Left forelimb (tissue), 1 donor: ENCODE measurements around the gene ELOVL3.
"Not testable (repeated sequence)": the region's sequence is repeated elsewhere in the genome, so short reads cannot be mapped to it uniquely, and the experiment has no call there.

ENCODE experiments used
- DNase-seq: peaks from one replicate; pipeline ENCODE4 v3.0.0-alpha.2; 2018; ENCODE audit warnings: low spot score

ELOVL3 gene

GRCh38 chr10:102225646-102226541 lies at the start of gene ELOVL3:
ELOVL3 (plus strand) TSS chr10:102226299; CDS start chr10:102226549, 250 bp downstream.
- DNase-seq = peak; percentile 92

DNA sequence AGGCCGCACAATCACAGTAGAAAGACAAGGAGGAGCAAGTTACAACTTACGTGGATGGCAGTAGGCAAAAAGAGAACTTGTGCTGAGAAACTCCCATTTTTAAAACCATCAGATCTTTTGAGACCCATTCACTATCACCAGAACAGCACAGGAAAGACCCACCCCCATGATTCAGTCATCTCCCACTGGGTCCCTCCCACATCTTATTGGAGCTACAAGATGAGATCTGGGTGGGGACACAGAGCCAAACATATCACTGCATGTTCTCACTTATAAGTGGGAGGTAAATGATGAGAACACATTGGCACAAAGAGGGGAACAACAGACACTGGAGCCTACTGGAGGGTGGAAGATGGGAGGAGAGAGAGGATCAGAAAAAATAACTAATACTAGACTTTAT lies 41.5 kb upstream of the ELOVL3 start:
- no peak for DNase-seq

DNA sequence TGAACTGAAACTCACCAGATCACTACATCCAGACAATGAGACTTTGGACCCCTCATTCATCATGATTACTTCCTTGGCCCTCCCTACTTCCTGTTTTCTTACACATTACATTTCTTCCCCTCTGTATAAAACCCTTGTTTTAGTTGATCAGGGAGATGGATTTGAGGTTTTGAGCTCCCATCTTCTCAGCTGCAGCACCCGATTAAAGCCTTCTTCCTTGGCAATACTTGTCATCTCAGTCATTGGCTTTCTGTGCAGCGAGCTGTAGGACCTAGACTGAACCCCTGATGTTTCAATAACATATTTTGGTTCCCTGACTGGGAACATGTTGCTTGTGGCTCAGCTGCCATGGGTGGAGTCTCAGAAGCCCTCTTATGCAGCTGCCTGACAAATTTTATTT lies 40.8 kb upstream of the ELOVL3 start:
- DNase-seq = no peak

GRCh38 chr10:102185811-102186527 lies 40.1 kb upstream of the ELOVL3 start:
- DNase-seq = no peak

DNA sequence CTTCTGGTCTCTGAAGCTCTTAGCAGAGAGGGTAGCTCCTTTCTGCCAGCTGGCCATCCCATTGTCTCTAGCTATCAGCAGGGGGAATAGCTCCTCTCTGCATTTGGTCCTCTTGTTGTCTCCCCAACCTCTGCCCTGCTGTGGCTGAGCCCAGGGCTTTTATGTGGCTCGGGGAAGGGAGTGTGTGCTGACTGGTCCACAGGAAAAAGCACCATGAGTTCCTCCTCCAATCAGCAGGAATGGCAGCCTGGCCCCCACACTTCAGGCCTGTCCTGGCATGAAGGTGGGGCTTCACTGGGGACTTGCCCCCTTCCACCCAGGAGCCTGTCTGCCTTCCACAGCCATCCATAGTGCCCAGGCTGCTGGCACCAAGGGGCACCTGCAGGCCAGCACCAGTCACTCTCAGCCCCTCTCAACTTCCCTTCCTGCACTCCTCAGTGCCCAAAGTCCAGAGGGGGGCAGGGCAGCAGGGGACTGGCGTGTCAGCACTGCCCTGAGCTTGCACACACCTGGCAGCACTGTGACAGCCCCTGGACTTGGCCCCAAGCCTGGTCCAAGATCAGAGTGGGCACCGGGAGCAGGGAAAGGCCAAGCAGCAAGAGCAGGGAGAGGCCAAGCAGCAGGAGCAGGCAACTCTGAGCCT lies 37.7 kb upstream of the ELOVL3 start:
- DNase-seq = no peak

- not testable (repeated sequence) for DNase-seq
These were observed 36.9 kb upstream of the ELOVL3 start for GRCh38 chr10:102188941-102189898.

- no peak for DNase-seq
These were observed 34.1 kb upstream of the ELOVL3 start for GRCh38 chr10:102191956-102192355.

- DNase-seq = no peak
These were observed 30.7 kb upstream of the ELOVL3 start for GRCh38 chr10:102195296-102195870.

DNA sequence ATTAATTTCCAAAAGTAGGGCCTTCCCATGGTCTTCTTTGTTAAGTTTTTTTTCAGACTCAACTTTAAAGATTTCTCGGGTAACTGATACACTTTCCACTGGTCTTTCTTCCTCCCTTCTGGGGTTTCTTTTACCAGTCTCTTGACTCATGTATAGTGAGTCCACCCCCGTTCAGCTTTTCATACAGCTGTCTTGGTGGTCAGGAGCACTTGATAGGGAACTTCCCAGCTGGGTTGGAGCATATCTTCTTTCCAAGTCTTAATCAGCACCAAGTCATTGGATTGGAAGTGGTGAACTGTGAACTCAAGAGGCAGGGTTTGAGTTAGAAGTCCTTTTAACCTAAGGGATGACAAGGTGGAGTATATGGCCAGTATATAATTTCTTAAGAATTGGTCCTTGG lies 29.2 kb upstream of the ELOVL3 start:
- DNase-seq = no peak

DNA sequence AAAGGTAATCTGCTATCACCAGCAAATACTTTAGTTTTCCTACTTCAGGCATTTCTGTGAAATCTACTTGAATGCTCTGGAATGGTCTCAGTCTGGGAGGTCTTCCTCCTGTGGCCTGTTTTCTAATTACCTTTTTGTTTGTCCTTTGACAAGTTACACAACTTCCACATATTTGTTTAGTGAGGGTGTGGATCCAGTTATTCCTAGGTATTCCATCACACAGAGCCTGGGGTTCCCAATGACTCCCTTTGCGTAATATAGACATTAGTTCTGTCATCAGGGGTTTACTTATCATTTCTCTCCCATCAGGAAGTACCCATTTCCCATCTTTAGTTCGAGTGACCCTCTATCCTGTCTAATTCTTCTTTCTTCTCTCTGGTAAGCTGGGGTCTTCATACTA lies 28.1 kb upstream of the ELOVL3 start:
- DNase-seq = no peak

- no peak for DNase-seq
These were observed 25.1 kb upstream of the ELOVL3 start for GRCh38 chr10:102200751-102201640.

DNA sequence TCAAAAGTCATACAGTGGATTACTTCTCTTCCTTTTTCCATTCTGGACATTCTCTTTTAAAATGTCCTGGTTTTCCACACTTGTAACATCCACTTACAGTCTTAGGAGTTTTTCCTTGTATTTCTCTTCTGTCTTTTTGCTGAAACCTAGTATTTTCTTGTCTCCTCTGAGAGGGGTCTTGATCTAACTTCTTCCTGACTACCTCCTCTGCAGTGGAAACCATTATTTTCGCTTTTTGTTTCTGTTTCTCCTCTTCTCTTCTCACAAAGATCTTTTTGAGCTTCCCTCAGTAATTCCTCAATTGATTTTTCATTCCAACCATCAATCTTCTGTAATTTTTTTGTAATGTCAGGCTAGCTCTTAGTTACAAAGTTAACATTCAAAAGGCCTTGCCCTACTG lies 23.7 kb upstream of the ELOVL3 start:
- DNase-seq = no peak

DNA sequence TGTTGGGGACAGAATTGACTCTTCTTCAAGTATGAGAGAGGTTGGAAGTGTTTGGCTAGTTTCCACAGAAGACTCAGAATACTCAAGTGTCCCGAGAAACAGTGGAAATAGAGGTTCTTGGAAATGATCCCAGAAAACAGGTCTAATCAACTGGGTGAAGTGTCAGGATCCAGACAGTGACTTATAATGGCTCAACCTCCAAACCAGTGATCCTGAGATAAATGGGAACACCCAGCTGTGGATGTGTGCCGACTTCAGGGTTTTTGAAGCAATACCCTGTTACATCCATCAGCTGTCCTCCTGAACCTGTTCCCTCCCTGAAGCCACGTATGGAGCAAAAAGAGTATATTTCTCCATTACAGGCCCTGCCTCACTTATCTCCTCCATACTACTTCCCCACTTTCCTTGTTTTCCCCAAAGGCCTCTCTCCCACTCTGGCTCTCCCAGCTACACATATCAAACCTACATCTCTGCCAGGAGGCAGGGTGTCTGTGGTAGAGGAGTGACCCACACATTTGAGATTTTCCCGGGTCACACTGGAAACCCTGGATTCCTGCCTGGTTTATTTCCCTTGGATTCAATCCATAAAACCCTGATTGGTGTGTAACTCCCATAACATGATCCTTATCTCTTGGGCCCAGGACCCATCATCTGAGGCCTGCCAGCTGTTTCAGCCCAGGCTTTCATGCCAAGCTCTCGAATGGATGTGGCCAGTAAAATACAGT lies 17.6 kb upstream of the ELOVL3 start:
- DNase-seq = no peak

DNA sequence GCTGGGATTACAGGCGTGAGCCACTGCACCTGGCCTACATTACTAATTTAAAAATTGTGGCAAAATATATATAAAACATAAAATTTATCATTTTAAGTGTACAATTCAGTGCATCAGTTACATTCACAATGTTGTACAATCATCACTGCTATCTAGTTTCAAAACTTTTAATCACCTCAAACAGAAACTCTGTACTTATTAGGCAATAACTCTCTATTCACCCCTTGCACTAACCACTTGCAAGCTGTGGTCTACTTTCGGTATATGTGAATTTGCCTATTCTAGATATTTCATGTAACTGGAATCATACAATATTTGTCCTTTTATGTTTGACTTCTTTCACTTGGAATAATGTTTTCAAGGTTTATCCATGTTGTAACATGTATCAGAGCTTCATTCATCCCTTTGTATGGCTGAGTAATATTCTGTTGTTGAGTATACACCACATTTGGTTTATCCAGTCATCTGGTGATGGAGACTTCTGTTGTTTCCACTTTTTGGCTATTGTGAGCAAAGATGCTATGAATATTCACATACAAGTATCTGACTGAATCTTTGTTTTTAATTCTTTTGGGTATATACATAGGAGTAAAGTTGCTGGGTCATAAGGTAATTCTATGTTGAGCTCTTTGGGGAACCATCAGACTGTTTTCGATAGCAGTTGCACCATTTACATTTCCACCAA lies 14.3 kb upstream of the ELOVL3 start:
- DNase-seq = no peak

GRCh38 chr10:102213599-102213998 lies 12.5 kb upstream of the ELOVL3 start:
- DNase-seq = not testable (repeated sequence)

DNA sequence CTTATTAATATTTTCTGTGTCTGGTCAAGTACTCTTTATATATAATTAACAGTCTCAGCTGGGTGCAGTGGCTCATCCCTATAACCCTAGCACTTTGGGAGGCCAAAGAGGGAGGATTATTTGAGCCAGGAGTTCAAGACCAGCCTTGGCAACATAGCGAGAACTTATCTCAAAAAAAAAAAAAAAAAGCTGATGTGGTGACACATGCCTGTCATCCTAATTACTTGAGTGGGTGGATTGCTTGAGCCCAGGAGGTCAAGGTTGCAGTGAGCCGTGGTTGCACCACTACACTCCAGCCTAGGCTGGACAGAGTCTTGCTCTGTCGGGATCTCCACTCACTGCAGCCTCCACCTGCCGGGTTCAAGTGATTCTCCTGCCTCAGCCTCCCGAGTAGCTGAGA lies 6.7 kb upstream of the ELOVL3 start:
- no peak for DNase-seq

DNA sequence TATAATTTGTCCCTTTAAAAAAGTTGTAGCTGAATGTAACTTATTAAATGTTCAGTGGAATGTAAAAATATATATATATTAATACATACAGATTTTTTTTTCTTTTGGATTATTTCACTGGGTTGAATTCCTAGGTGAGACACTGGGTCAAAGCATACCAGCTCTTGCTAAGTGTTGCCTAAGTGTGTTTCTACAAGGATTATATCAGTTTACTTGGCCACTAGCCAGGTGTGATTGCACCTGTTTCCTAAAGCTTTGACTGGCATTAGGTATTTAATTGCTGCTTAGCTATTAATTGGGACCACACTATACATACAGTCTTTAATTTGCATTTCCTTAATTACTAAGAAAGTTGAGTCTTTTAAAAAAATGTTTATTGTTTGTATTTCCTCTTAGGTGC lies 5.5 kb upstream of the ELOVL3 start:
- DNase-seq = no peak

DNA sequence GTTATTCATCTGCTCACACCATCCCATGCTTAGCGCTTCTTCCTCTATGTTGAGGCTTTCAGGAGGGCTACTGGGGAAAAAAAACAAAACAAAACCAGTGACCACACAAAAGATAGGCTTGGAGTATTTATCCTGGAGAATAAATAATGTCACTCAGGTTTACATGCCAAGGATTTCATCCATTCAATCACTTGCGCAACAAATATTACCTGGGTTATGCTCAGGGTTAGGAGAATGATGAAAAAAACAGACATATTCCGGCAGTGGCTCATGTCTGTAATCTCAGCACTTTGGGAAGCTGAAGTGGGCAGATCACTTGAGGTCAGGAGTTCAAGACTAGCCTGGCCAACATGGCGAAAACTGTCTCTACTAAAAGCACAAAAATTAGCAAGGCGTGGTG lies 3.3 kb upstream of the ELOVL3 start:
- DNase-seq = no peak

GRCh38 chr10:102226542-102226870 lies 407 bp downstream of the ELOVL3 start:
- no peak for DNase-seq
